ENCODE measurements around the gene TUBGCP6. TPM values are rescaled to one million over a fixed set of nuclear protein-coding genes. Genes with fewer than 3 reads are reported as not detected.

The TUBGCP6 gene
- total RNA-seq, 1 donor from 2014 or later, result 103 TPM

DNA sequence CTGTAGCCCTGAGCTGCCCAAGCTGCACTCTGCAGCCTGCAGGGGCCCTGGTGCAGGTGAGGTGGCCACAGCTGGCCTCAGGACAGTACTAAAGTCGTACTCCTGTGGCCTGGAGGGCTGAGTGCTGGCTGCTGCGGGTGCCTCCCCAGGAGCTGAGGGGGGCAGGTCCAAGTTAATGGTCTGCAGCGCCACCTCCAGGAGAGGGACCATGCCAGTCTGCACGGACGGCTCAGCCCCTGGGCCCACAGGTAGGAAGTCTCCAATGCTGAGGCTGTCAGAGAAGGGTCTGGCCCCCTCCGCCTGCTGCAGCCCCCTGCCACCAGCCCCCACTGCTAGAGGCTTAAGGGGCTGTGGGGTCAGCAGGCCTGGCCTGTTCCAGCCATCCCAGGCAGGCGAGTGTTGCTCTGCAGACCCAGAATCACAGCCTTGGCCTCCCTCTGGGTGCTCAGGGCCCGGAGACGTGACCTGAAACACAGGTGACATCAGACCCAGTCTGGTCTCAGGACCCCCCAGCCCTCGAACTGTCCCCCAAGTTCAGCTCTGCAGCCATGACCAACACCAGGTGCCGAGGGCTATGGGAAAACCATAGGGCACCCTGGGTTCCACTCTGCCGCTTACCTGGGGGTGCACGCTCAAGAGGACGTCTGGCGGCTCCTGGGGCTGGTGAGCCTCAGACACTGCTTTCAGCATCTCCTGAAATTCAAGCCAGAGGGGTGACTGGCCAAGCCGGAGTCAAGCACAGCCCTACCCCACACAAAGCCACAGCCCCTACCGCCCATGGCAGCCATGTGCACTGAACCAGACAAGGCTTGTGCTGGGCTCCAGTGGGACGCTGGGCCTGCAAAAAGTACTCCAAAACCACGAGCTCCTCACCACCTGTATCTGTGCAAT is 23.2 kb downstream of the TUBGCP6 start:
- CTCF ChIA-PET, result interaction anchor here (2.9 kb wide), 1 partner anchor 73 kb away, joined by 15 read pairs; no protein-coding TSS in a partner anchor
- no peak for ATAC-seq (ENCODE audit: low read depth)
- TF ChIP-seq, protein P1, sequence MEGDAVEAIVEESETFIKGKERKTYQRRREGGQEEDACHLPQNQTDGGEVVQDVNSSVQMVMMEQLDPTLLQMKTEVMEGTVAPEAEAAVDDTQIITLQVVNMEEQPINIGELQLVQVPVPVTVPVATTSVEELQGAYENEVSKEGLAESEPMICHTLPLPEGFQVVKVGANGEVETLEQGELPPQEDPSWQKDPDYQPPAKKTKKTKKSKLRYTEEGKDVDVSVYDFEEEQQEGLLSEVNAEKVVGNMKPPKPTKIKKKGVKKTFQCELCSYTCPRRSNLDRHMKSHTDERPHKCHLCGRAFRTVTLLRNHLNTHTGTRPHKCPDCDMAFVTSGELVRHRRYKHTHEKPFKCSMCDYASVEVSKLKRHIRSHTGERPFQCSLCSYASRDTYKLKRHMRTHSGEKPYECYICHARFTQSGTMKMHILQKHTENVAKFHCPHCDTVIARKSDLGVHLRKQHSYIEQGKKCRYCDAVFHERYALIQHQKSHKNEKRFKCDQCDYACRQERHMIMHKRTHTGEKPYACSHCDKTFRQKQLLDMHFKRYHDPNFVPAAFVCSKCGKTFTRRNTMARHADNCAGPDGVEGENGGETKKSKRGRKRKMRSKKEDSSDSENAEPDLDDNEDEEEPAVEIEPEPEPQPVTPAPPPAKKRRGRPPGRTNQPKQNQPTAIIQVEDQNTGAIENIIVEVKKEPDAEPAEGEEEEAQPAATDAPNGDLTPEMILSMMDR (IDR thresholded peaks at IDR 0.05), result no peak
- intact Hi-C loops (cut with micrococcal nuclease), result no loop called here
- POLR2A ChIA-PET, result interaction anchor here (0.6 kb wide), 1 partner anchor 40 kb away, joined by 6 read pairs; no protein-coding TSS in a partner anchor
- DNase-seq, result no peak
- no peaks in the 10 kb centered on the region for H3K4me1 Mint-ChIP-seq
- no peak overlapping the region for H3K27ac Mint-ChIP-seq
- no peaks in the 10 kb centered on the region for H3K27me3 Mint-ChIP-seq
- no peak overlapping the region for H3K4me3 Mint-ChIP-seq
- H3K36me3 Mint-ChIP-seq (ENCODE audit: low read depth), result peaks cover 71% of the 10 kb centered on the region
- no peaks in the 10 kb centered on the region for H3K9me3 Mint-ChIP-seq

- ATAC-seq (ENCODE audit: low read depth), result no peak
- TF ChIP-seq, protein P1 (IDR thresholded peaks at IDR 0.05), result no peak
- ChIA-PET CTCF (interaction anchor here (2.9 kb wide), 1 partner anchor 72 kb away, joined by 15 read pairs; no protein-coding TSS in a partner anchor), POLR2A (interaction anchor here (0.5 to 0.6 kb wide), 2 partner anchors 39 to 258 kb away, joined by 4 to 6 read pairs; no protein-coding TSS in a partner anchor)
- Mint-ChIP-seq H3K4me3 (no peak overlapping the region), H3K4me1 (no peaks in the 10 kb centered on the region), H3K36me3 (ENCODE audit: low read depth) (peaks cover 75% of the 10 kb centered on the region), H3K9me3 (no peaks in the 10 kb centered on the region), H3K27me3 (no peaks in the 10 kb centered on the region), H3K27ac (no peak overlapping the region)
- DNase-seq, result no peak
- intact Hi-C loops (cut with micrococcal nuclease), result no loop called here
Observed at GRCh38 chr22:50220603-50221409, 24.0 kb downstream of the TUBGCP6 start.

GRCh38 chr22:50219800-50220602 is 24.8 kb downstream of the TUBGCP6 start:
- no peak overlapping the region for H3K4me3 Mint-ChIP-seq
- ChIA-PET CTCF (interaction anchor here (2.9 kb wide), 1 partner anchor 71 kb away, joined by 15 read pairs; no protein-coding TSS in a partner anchor), POLR2A (interaction anchor here (0.6 kb wide), 1 partner anchor 193 kb away, joined by 3 read pairs; no protein-coding TSS in a partner anchor)
- no peaks in the 10 kb centered on the region for H3K9me3 Mint-ChIP-seq
- DNase-seq (no peak), ATAC-seq (ENCODE audit: low read depth) (no peak)
- no peaks in the 10 kb centered on the region for H3K27me3 Mint-ChIP-seq
- intact Hi-C loops (cut with micrococcal nuclease), result no loop called here
- TF ChIP-seq, protein P1 (IDR thresholded peaks at IDR 0.05), result no peak
- H3K36me3 Mint-ChIP-seq (ENCODE audit: low read depth), result peaks cover 74% of the 10 kb centered on the region
- H3K4me1 Mint-ChIP-seq, result no peaks in the 10 kb centered on the region
- H3K27ac Mint-ChIP-seq, result no peak overlapping the region

DNA sequence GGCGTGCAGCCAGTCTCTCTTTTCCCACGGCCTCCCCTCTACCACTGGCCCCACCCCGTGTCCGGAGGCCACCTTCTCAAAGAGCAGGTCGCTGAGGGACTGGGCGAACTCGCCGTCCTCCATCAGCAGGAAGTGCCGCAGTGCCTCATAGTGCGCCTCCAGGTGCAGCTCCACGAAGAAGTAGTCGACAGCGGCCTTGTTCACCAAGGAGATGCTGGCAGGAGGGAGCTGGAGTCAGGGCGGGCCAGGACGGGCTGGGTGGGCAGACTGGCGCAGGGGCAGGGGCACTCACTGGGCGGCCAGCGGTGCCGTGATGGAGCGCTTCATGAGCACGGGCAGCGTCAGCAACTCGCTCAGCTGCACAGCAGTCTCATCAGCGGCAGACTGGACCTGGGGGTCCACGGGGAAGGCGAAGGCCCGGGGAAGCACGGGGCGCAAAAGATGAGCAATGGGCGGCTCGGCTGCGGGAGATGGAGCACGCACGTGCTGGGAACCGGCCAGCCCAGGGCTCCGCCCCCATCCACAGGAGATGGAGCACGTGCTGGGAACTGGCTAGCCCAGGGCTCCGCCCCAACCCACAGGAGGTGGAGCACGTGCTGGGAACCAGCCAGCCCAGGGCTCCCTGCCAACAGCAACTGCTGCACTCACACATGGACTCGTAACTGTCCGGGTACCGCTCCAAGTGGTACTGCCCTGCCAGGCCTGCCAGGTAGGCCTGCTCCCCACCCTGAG is 25.7 kb downstream of the TUBGCP6 start:
- ChIA-PET POLR2A (no interaction called here), CTCF (no interaction called here)
- no peaks in the 10 kb centered on the region for H3K4me1 Mint-ChIP-seq
- intact Hi-C loops (cut with micrococcal nuclease), result no loop called here
- TF ChIP-seq, protein P1 (IDR thresholded peaks at IDR 0.05), result no peak
- no peak for DNase-seq
- H3K36me3 Mint-ChIP-seq (ENCODE audit: low read depth), result peaks cover 74% of the 10 kb centered on the region
- no peak overlapping the region for H3K4me3 Mint-ChIP-seq
- H3K27ac Mint-ChIP-seq, result no peak overlapping the region
- H3K9me3 Mint-ChIP-seq, result no peaks in the 10 kb centered on the region
- ATAC-seq (ENCODE audit: low read depth), result no peak
- no peaks in the 10 kb centered on the region for H3K27me3 Mint-ChIP-seq

Data from activated B cell treated with CpG ODN at 0.5 μM for 24 hours (primary cell).